ENCODE results near the gene B3GALNT2.
"Not testable (repeated sequence)": the region's sequence is repeated elsewhere in the genome, so short reads cannot be mapped to it uniquely, and the experiment has no call there.

Gene B3GALNT2

GRCh38 chr1:235503403-235504121, 690 bp downstream of the B3GALNT2 start:
- no peak for DNase-seq (ENCODE audit: low read depth)

- DNase-seq (ENCODE audit: low read depth): no peak
Observed at GRCh38 chr1:235502601-235503402, 1.4 kb downstream of the B3GALNT2 start.

- DNase-seq (ENCODE audit: low read depth): no peak
Observed at GRCh38 chr1:235500971-235501540, 3.2 kb downstream of the B3GALNT2 start.

- DNase-seq (ENCODE audit: low read depth): no peak
Observed at GRCh38 chr1:235495551-235495950, 8.7 kb downstream of the B3GALNT2 start.

- no peak for DNase-seq (ENCODE audit: low read depth)
Observed at GRCh38 chr1:235495030-235495429, 9.2 kb downstream of the B3GALNT2 start.

GRCh38 chr1:235494531-235494930, 9.7 kb downstream of the B3GALNT2 start:
- no peak for DNase-seq (ENCODE audit: low read depth)

GRCh38 chr1:235491644-235492043, 12.6 kb downstream of the B3GALNT2 start:
- no peak for DNase-seq (ENCODE audit: low read depth)

- DNase-seq (ENCODE audit: low read depth): no peak
Observed at GRCh38 chr1:235486321-235486720, 17.9 kb downstream of the B3GALNT2 start.

- no peak for DNase-seq (ENCODE audit: low read depth)
Observed at GRCh38 chr1:235485558-235485957, 18.7 kb downstream of the B3GALNT2 start.

GRCh38 chr1:235483090-235483489, 21.2 kb downstream of the B3GALNT2 start:
- DNase-seq (ENCODE audit: low read depth): no peak

GRCh38 chr1:235473806-235474205, 30.4 kb downstream of the B3GALNT2 start:
- DNase-seq (ENCODE audit: low read depth): no peak

GRCh38 chr1:235470741-235471439, 33.4 kb downstream of the B3GALNT2 start:
- no peak for DNase-seq (ENCODE audit: low read depth)

- not testable (repeated sequence) for DNase-seq (ENCODE audit: low read depth)
Observed at GRCh38 chr1:235469897-235470296, 34.4 kb downstream of the B3GALNT2 start.

GRCh38 chr1:235468970-235469369, 35.3 kb downstream of the B3GALNT2 start:
- no peak for DNase-seq (ENCODE audit: low read depth)

- DNase-seq (ENCODE audit: low read depth): no peak
Observed at GRCh38 chr1:235468004-235468403, 36.2 kb downstream of the B3GALNT2 start.

GRCh38 chr1:235465066-235465465, 39.2 kb downstream of the B3GALNT2 start:
- no peak for DNase-seq (ENCODE audit: low read depth)

GRCh38 chr1:235462832-235463231, 41.4 kb downstream of the B3GALNT2 start:
- DNase-seq (ENCODE audit: low read depth): not testable (repeated sequence)

GRCh38 chr1:235461954-235462353, 42.3 kb downstream of the B3GALNT2 start:
- DNase-seq (ENCODE audit: low read depth): no peak

GRCh38 chr1:235460770-235461169, 43.5 kb downstream of the B3GALNT2 start:
- DNase-seq (ENCODE audit: low read depth): no peak

GRCh38 chr1:235457856-235458255, 46.4 kb downstream of the B3GALNT2 start:
- DNase-seq (ENCODE audit: low read depth): not testable (repeated sequence)

- DNase-seq (ENCODE audit: low read depth): no peak
Observed at GRCh38 chr1:235455823-235456222, 48.4 kb downstream of the B3GALNT2 start.

GRCh38 chr1:235455097-235455496, 49.2 kb downstream of the B3GALNT2 start:
- no peak for DNase-seq (ENCODE audit: low read depth)
